Muscle of leg (tissue), 11 donors: ENCODE data around the gene ITGA3. TPM values are rescaled to one million over a fixed set of nuclear protein-coding genes. Genes with fewer than 3 reads are reported as not detected.

Experiments used
- DNase-seq: peaks from one replicate; pipeline ENCODE4 v3.0.0; 2013
- H3K27ac ChIP-seq: one replicate; pipeline ENCODE4 v1.5.1; 2013; ENCODE audit warnings: mild to moderate bottlenecking, low read length, control low read depth
- H3K27me3 ChIP-seq: one replicate; pipeline ENCODE4 v1.6.1; 2013; ENCODE audit warnings: low read length; ENCODE audit not compliant: control insufficient read depth, insufficient read depth
- H3K36me3 ChIP-seq: one replicate; pipeline ENCODE4 v1.6.1; 2013; ENCODE audit warnings: low read length; ENCODE audit not compliant: control insufficient read depth, insufficient read depth
- H3K4me1 ChIP-seq: one replicate; pipeline ENCODE4 v1.6.1; 2013; ENCODE audit warnings: low read length; ENCODE audit not compliant: control insufficient read depth, insufficient read depth
- H3K4me3 ChIP-seq: one replicate; pipeline ENCODE4 v1.5.1; 2013; ENCODE audit warnings: low read length, control low read depth
- H3K9me3 ChIP-seq: replicated peaks from 2 replicates; pipeline ENCODE4 v1.6.1; 2013; ENCODE audit warnings: low read depth, low read length; ENCODE audit not compliant: control insufficient read depth
- WGBS: methylation state at CpG from one replicate; pipeline ENCODE4 v1.1.5; 2013; ENCODE audit warnings: missing lambda C conversion rate; ENCODE audit not compliant: insufficient coverage; 5-methylcytosine and 5-hydroxymethylcytosine counted together
- polyA plus RNA-seq, 8 donors: library from polyadenylated mRNA; unstranded; fragments of 120-200 nt; gene quantifications; one replicate each; pipeline versions ENCODE4 v1.2.1 to v1.2.3, GENCODE V29; 2013; ENCODE audit warnings: inconsistent platforms in 1 of 8, low replicate concordance in 1 of 8; ENCODE audit not compliant: insufficient read length in 8 of 8, insufficient read depth in 1 of 8
- total RNA-seq: library from RNA; stranded (reverse); fragments of 120-200 nt; gene quantifications from one replicate; pipeline ENCODE4 v1.2.4, GENCODE V29; 2013

Gene ITGA3
- total and polyA plus RNA-seq, 9 donors: 14.8 to 31.8 (median 24.8) TPM

GRCh38 chr17:50022463-50023130 is 33.3 kb upstream of the ITGA3 start:
- WGBS: 38% methylated on average over 4 of the region's 6 CpGs

GRCh38 chr17:50023520-50023919 is 32.4 kb upstream of the ITGA3 start:
- Histone ChIP-seq H3K9me3 (no peaks in the 10 kb centered on the region), H3K4me1 (peaks cover 19% of the 10 kb centered on the region), H3K27me3 (peaks cover 6% of the 10 kb centered on the region), H3K4me3 (no peak overlapping the region), H3K27ac (no peak overlapping the region), H3K36me3 (no peaks in the 10 kb centered on the region)
- DNase-seq: no peak
- WGBS: no CpG with 5 or more reads among the region's 8 CpGs

More at GRCh38 chr17:50022463-50023130, 33.3 kb upstream of the ITGA3 start:
- H3K4me3 ChIP-seq: no peak overlapping the region
- H3K27me3 ChIP-seq: peaks cover 4% of the 10 kb centered on the region
- no peaks in the 10 kb centered on the region for H3K36me3 ChIP-seq
- DNase-seq: no peak
- H3K27ac ChIP-seq: no peak overlapping the region
- H3K4me1 ChIP-seq: peaks cover 10% of the 10 kb centered on the region
- H3K9me3 ChIP-seq: no peaks in the 10 kb centered on the region

GRCh38 chr17:50024808-50025207 is 31.1 kb upstream of the ITGA3 start:
- peaks cover 9% of the 10 kb centered on the region for H3K27me3 ChIP-seq
- H3K36me3 ChIP-seq: no peaks in the 10 kb centered on the region
- no peak overlapping the region for H3K4me3 ChIP-seq
- no peaks in the 10 kb centered on the region for H3K9me3 ChIP-seq
- WGBS: 28% methylated on average over 3 of the region's 7 CpGs
- H3K4me1 ChIP-seq: peaks cover 22% of the 10 kb centered on the region
- no peak overlapping the region for H3K27ac ChIP-seq
- DNase-seq: no peak

GRCh38 chr17:50026046-50026675 is 29.7 kb upstream of the ITGA3 start:
- no peak overlapping the region for H3K4me3 ChIP-seq
- H3K36me3 ChIP-seq: no peaks in the 10 kb centered on the region
- WGBS: 58% methylated on average over 5 of the region's 8 CpGs
- peaks cover 22% of the 10 kb centered on the region for H3K4me1 ChIP-seq
- no peak for DNase-seq
- no peak overlapping the region for H3K27ac ChIP-seq
- H3K9me3 ChIP-seq: no peaks in the 10 kb centered on the region
- H3K27me3 ChIP-seq: peaks cover 9% of the 10 kb centered on the region

GRCh38 chr17:50026837-50027171 is 29.1 kb upstream of the ITGA3 start:
- peak; percentile 80 for DNase-seq
- H3K27ac ChIP-seq: no peak overlapping the region
- 13% methylated on average over 1 of the region's 6 CpGs for WGBS

GRCh38 chr17:50027172-50027880 is 28.6 kb upstream of the ITGA3 start:
- H3K9me3 ChIP-seq: no peaks in the 10 kb centered on the region
- no peak overlapping the region for H3K4me3 ChIP-seq
- peaks cover 20% of the 10 kb centered on the region for H3K4me1 ChIP-seq
- 4% methylated on average over 26 of the region's 27 CpGs for WGBS
- peak; percentile 62 for DNase-seq
- peaks cover 6% of the 10 kb centered on the region for H3K27me3 ChIP-seq
- H3K27ac ChIP-seq: no peak overlapping the region
- no peaks in the 10 kb centered on the region for H3K36me3 ChIP-seq

More at GRCh38 chr17:50026837-50027171, 29.1 kb upstream of the ITGA3 start:
- peaks cover 8% of the 10 kb centered on the region for H3K27me3 ChIP-seq
- no peaks in the 10 kb centered on the region for H3K36me3 ChIP-seq
- H3K4me1 ChIP-seq: peaks cover 22% of the 10 kb centered on the region
- H3K9me3 ChIP-seq: no peaks in the 10 kb centered on the region
- no peak overlapping the region for H3K4me3 ChIP-seq

- peaks cover 6% of the 10 kb centered on the region for H3K27me3 ChIP-seq
- no peak overlapping the region for H3K27ac ChIP-seq
- no peaks in the 10 kb centered on the region for H3K36me3 ChIP-seq
- DNase-seq: no peak
- H3K4me3 ChIP-seq: no peak overlapping the region
- 54% methylated on average over 12 of the region's 20 CpGs for WGBS
- no peaks in the 10 kb centered on the region for H3K9me3 ChIP-seq
- peaks cover 19% of the 10 kb centered on the region for H3K4me1 ChIP-seq
Observed at GRCh38 chr17:50027881-50028735, 27.8 kb upstream of the ITGA3 start.

GRCh38 chr17:50028736-50029120 is 27.2 kb upstream of the ITGA3 start:
- Histone ChIP-seq H3K36me3 (no peaks in the 10 kb centered on the region), H3K9me3 (no peaks in the 10 kb centered on the region), H3K4me1 (peaks cover 19% of the 10 kb centered on the region), H3K27ac (no peak overlapping the region), H3K27me3 (peaks cover 6% of the 10 kb centered on the region), H3K4me3 (no peak overlapping the region)
- 92% methylated on average over 3 of the region's 6 CpGs for WGBS
- no peak for DNase-seq

- Histone ChIP-seq H3K9me3 (no peaks in the 10 kb centered on the region), H3K4me1 (peaks cover 19% of the 10 kb centered on the region), H3K4me3 (no peak overlapping the region), H3K27ac (no peak overlapping the region), H3K36me3 (no peaks in the 10 kb centered on the region), H3K27me3 (peaks cover 6% of the 10 kb centered on the region)
- no peak for DNase-seq
- WGBS: 82% methylated on average over 7 of the region's 7 CpGs
Observed at GRCh38 chr17:50029185-50029584, 26.7 kb upstream of the ITGA3 start.

GRCh38 chr17:50033316-50033715 is 22.6 kb upstream of the ITGA3 start:
- H3K27ac ChIP-seq: no peak overlapping the region
- H3K36me3 ChIP-seq: no peaks in the 10 kb centered on the region
- H3K9me3 ChIP-seq: no peaks in the 10 kb centered on the region
- H3K4me3 ChIP-seq: no peak overlapping the region
- DNase-seq: peak; percentile 42
- peaks cover 21% of the 10 kb centered on the region for H3K4me1 ChIP-seq
- 77% methylated on average over 3 of the region's 6 CpGs for WGBS
- H3K27me3 ChIP-seq: peaks cover 10% of the 10 kb centered on the region
